Peyer's patch (tissue), 4 donors: ENCODE data around the gene SPECC1L. TPM values are rescaled to one million over a fixed set of nuclear protein-coding genes. Genes with fewer than 3 reads are reported as not detected.
"Not testable (repeated sequence)": the region's sequence is repeated elsewhere in the genome, so short reads cannot be mapped to it uniquely, and the experiment has no call there.

Experiments used
- DNase-seq, 3 donors: peaks; one replicate each; pipeline ENCODE4 v3.0.0-alpha.2; 2017 to 2019
- H3K27ac ChIP-seq, 4 donors: fragments of 200-600 bp; sonication (generic); one replicate each; pipeline ENCODE4 v1.5.1; 2016 to 2019
- H3K27me3 ChIP-seq, 2 donors: fragments of 200-600 bp; sonication (generic); one replicate each; pipeline ENCODE4 v1.5.1; 2019
- H3K36me3 ChIP-seq, 3 donors: fragments of 200-600 bp; sonication (generic); one replicate each; pipeline ENCODE4 v1.5.1; 2016 to 2019
- H3K4me1 ChIP-seq, 4 donors: fragments of 200-600 bp; sonication (generic); one replicate each; pipeline ENCODE4 v1.5.1; 2016 to 2019
- H3K4me3 ChIP-seq, 4 donors: fragments of 200-600 bp; sonication (generic); 1 replicate in 3 of 4; 2 replicates in 1 of 4; pipeline ENCODE4 v1.5.1; 2016 to 2019; ENCODE audit warnings: mild to moderate bottlenecking in 1 of 4
- H3K9me3 ChIP-seq, 4 donors: fragments of 200-600 bp; sonication (generic); one replicate each; pipeline ENCODE4 v1.5.1; 2016 to 2019; ENCODE audit warnings: mild to moderate bottlenecking in 1 of 4
- CTCF ChIP-seq, 6 experiments: fragments of 450-650 bp in 4 of 6; fragments of 200-600 bp in 2 of 6; sonication (generic) in 1 of 6; IDR thresholded peaks; one replicate each; pipeline ENCODE4 v1.5.1; 2017 to 2019; ENCODE audit warnings: antibody characterized with exemption in 6 of 6, mild to moderate bottlenecking in 3 of 6, moderate library complexity in 1 of 6
- POLR2A ChIP-seq, 2 donors: fragments of 450-650 bp; IDR thresholded peaks; one replicate each; pipeline ENCODE4 v1.5.1; 2017; ENCODE audit warnings: antibody characterized with exemption in 2 of 2, mild to moderate bottlenecking in 2 of 2, moderate library complexity in 2 of 2
- total RNA-seq, 4 donors: library from RNA; depleted of rRNA; stranded (reverse); fragments of >200 nt; gene quantifications; one replicate each; pipeline ENCODE4 v1.1.0, GENCODE V29; 2016

Gene SPECC1L
- total RNA-seq, 4 donors from 2014 or later: 24.2 to 147 (median 34.4) TPM

GRCh38 chr22:24274696-24275405 is 4.2 kb downstream of the SPECC1L start:
- not testable (repeated sequence) for DNase-seq, H3K9me3 ChIP-seq, H3K27me3 ChIP-seq, H3K4me3 ChIP-seq, H3K36me3 ChIP-seq
- TF ChIP-seq POLR2A (IDR thresholded peaks at IDR 0.05): peak in 1 of 2 donors; percentile 10
- Histone ChIP-seq H3K4me1 (peaks cover 0 to 37% (median 12%) of the 10 kb centered on the region in 4 donors), H3K27ac (peak overlapping the region in 3 of 4 donors; percentile 22 to 58 (median 55))

GRCh38 chr22:24280363-24280762 is 9.7 kb downstream of the SPECC1L start:
- not testable (repeated sequence) for H3K27me3 ChIP-seq, DNase-seq, H3K27ac ChIP-seq, H3K36me3 ChIP-seq, H3K4me3 ChIP-seq, H3K9me3 ChIP-seq
- H3K4me1 ChIP-seq: peaks cover 0 to 18% (median 4%) of the 10 kb centered on the region in 4 donors

GRCh38 chr22:24282401-24282800 is 11.8 kb downstream of the SPECC1L start:
- peaks cover 0 to 35% (median 10%) of the 10 kb centered on the region in 4 donors for H3K4me1 ChIP-seq

GRCh38 chr22:24284747-24285203 is 14.1 kb downstream of the SPECC1L start:
- Histone ChIP-seq H3K27me3 (no peaks in the 10 kb centered on the region), H3K27ac (peak overlapping the region in 3 of 4 donors; percentile 5 to 41 (median 27)), H3K9me3 (no peaks in the 10 kb centered on the region), H3K4me3 (no peak overlapping the region), H3K4me1 (peaks cover 0 to 31% (median 10%) of the 10 kb centered on the region in 4 donors), H3K36me3 (no peaks in the 10 kb centered on the region)
- TF ChIP-seq CTCF (IDR thresholded peaks at IDR 0.05): no peak
- TF ChIP-seq POLR2A (IDR thresholded peaks at IDR 0.05): no peak
- no peak for DNase-seq

More at GRCh38 chr22:24282401-24282800, 11.8 kb downstream of the SPECC1L start:
- no peaks in the 10 kb centered on the region for H3K9me3 ChIP-seq
- no peak overlapping the region for H3K4me3 ChIP-seq
- DNase-seq: no peak
- H3K36me3 ChIP-seq: no peaks in the 10 kb centered on the region
- no peaks in the 10 kb centered on the region for H3K27me3 ChIP-seq
- TF ChIP-seq CTCF (IDR thresholded peaks at IDR 0.05) (no peak), POLR2A (IDR thresholded peaks at IDR 0.05) (no peak)
- no peak overlapping the region for H3K27ac ChIP-seq

GRCh38 chr22:24285245-24285644 is 14.6 kb downstream of the SPECC1L start:
- Histone ChIP-seq H3K27me3 (no peaks in the 10 kb centered on the region), H3K36me3 (no peaks in the 10 kb centered on the region), H3K4me3 (no peak overlapping the region), H3K27ac (peak overlapping the region in 3 of 4 donors; percentile 5 to 41 (median 27)), H3K9me3 (no peaks in the 10 kb centered on the region), H3K4me1 (peaks cover 0 to 34% (median 12%) of the 10 kb centered on the region in 4 donors)
- TF ChIP-seq CTCF (IDR thresholded peaks at IDR 0.05) (no peak), POLR2A (IDR thresholded peaks at IDR 0.05) (no peak)
- DNase-seq: no peak

GRCh38 chr22:24287212-24287611 is 16.6 kb downstream of the SPECC1L start:
- not testable (repeated sequence) for DNase-seq, H3K27me3 ChIP-seq, H3K36me3 ChIP-seq, H3K4me3 ChIP-seq, H3K27ac ChIP-seq, H3K9me3 ChIP-seq
- peaks cover 5 to 52% (median 18%) of the 10 kb centered on the region in 4 donors for H3K4me1 ChIP-seq

- DNase-seq, H3K9me3 ChIP-seq, H3K36me3 ChIP-seq, H3K27me3 ChIP-seq, H3K4me3 ChIP-seq: not testable (repeated sequence)
- H3K4me1 ChIP-seq: peaks cover 5 to 53% (median 18%) of the 10 kb centered on the region in 4 donors
- H3K27ac ChIP-seq: peak overlapping the region in 1 of 4 donors; percentile 71
Observed at GRCh38 chr22:24287801-24288200, 17.2 kb downstream of the SPECC1L start.
